Activated naive CD4-positive, alpha-beta T cell treated with anti-CD3 and anti-CD28 coated beads, Interleukin-2, amount 10 ng/mL, durations not matched to agents 7 days and 5 days (primary cell): ENCODE results near the gene DNAJA1.

Experiments
- CTCF ChIA-PET: fragments of 350-600 bp; sonication (Branson Sonifier 250); formaldehyde crosslinking; loops from one replicate; lab custom pipeline; 2021; ENCODE audit warnings: antibody characterized with exemption; lab: Charles Lee
- DNase-seq: peaks from one replicate; pipeline ENCODE4 v3.0.0-alpha.2; 2020
- H3K27ac Mint-ChIP-seq: one replicate; pipeline ENCODE4 v1.8.0; 2021; ENCODE audit warnings: mild to moderate bottlenecking, moderate library complexity, mixed read lengths
- H3K27me3 Mint-ChIP-seq: one replicate; pipeline ENCODE4 v1.8.0; 2021; ENCODE audit warnings: mild to moderate bottlenecking, mixed read lengths
- H3K36me3 Mint-ChIP-seq: one replicate; pipeline ENCODE4 v1.8.0; 2021; ENCODE audit warnings: mixed read lengths
- H3K4me1 Mint-ChIP-seq: one replicate; pipeline ENCODE4 v1.8.0; 2021; ENCODE audit warnings: mixed read lengths
- H3K4me3 Mint-ChIP-seq: one replicate; pipeline ENCODE4 v1.8.0; 2021; ENCODE audit warnings: mild to moderate bottlenecking, moderate library complexity, mixed read lengths
- H3K9me3 Mint-ChIP-seq: one replicate; pipeline ENCODE4 v1.8.0; 2021; ENCODE audit warnings: mixed read lengths

The DNAJA1 gene

GRCh38 chr9:33017283-33018041, 7.6 kb upstream of the DNAJA1 start:
- CTCF ChIA-PET: interaction anchor here (0.6 kb wide), 1 partner anchor 598 kb away, joined by 3 read pairs; no protein-coding TSS in a partner anchor
- Mint-ChIP-seq H3K27me3 (no peaks in the 10 kb centered on the region), H3K27ac (no peak overlapping the region), H3K9me3 (no peaks in the 10 kb centered on the region), H3K36me3 (peaks cover 9% of the 10 kb centered on the region), H3K4me1 (peaks cover 13% of the 10 kb centered on the region), H3K4me3 (no peak overlapping the region)
- DNase-seq: no peak

- CTCF ChIA-PET: no interaction called here
- Mint-ChIP-seq H3K36me3 (peaks cover 9% of the 10 kb centered on the region), H3K4me1 (peaks cover 34% of the 10 kb centered on the region), H3K9me3 (no peaks in the 10 kb centered on the region), H3K4me3 (no peak overlapping the region), H3K27me3 (no peaks in the 10 kb centered on the region), H3K27ac (no peak overlapping the region)
- DNase-seq: no peak
Measured at GRCh38 chr9:33019797-33020196, 5.3 kb upstream of the DNAJA1 start.

DNA sequence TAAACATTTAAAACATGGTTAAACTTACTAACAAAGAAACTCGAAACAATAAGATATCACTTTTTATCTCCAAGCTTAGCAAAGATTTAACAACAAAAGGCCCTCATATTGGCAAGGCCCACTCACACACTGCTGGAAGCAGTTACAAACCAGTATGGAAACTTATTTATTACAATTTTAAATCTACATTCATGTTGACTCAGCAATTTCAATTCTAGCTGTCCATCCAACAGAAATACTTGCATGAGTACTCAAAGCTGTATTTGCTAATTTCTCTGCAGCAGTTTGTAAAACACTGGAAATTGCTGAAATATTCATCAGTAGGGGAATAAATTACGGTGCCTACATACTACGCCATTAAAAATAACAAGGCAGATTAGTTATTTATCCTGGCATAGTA, 2.8 kb upstream of the DNAJA1 start:
- H3K27ac Mint-ChIP-seq: no peak overlapping the region
- DNase-seq: no peak
- peaks cover 51% of the 10 kb centered on the region for H3K4me1 Mint-ChIP-seq
- H3K4me3 Mint-ChIP-seq: no peak overlapping the region
- H3K9me3 Mint-ChIP-seq: no peaks in the 10 kb centered on the region
- peaks cover 24% of the 10 kb centered on the region for H3K36me3 Mint-ChIP-seq
- CTCF ChIA-PET: no interaction called here
- H3K27me3 Mint-ChIP-seq: no peaks in the 10 kb centered on the region

DNA sequence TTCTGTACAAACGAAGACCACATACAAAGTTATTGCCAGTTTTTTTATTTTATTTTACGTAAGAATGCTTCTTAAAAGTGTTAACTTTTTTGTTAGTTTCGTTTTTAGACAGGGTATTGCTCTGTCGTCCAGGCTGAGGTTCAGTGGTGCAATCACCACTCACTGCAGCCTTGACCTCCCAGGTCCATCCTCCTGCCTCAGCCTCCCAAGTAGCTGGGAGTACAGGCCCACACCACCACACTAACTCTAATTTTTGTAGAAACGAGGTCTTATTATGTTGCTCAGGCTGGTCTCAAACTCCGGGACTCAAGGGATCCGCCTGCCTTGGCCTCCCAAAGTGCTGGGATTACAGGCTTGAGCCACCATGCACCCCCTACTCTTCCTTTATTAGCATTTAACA, 2.3 kb upstream of the DNAJA1 start:
- peaks cover 55% of the 10 kb centered on the region for H3K4me1 Mint-ChIP-seq
- CTCF ChIA-PET: no interaction called here
- peaks cover 24% of the 10 kb centered on the region for H3K36me3 Mint-ChIP-seq
- H3K4me3 Mint-ChIP-seq: no peak overlapping the region
- DNase-seq: no peak
- no peaks in the 10 kb centered on the region for H3K9me3 Mint-ChIP-seq
- no peaks in the 10 kb centered on the region for H3K27me3 Mint-ChIP-seq
- H3K27ac Mint-ChIP-seq: no peak overlapping the region

GRCh38 chr9:33023661-33024060, 1.4 kb upstream of the DNAJA1 start:
- Mint-ChIP-seq H3K36me3 (peaks cover 30% of the 10 kb centered on the region), H3K27me3 (no peaks in the 10 kb centered on the region), H3K9me3 (no peaks in the 10 kb centered on the region), H3K4me3 (peak overlapping the region; percentile 97), H3K27ac (no peak overlapping the region), H3K4me1 (peaks cover 65% of the 10 kb centered on the region)
- CTCF ChIA-PET: interaction anchor here (0.8 kb wide), 1 partner anchor 444 kb away, joined by 4 read pairs; no protein-coding TSS in a partner anchor
- DNase-seq: no peak

DNA sequence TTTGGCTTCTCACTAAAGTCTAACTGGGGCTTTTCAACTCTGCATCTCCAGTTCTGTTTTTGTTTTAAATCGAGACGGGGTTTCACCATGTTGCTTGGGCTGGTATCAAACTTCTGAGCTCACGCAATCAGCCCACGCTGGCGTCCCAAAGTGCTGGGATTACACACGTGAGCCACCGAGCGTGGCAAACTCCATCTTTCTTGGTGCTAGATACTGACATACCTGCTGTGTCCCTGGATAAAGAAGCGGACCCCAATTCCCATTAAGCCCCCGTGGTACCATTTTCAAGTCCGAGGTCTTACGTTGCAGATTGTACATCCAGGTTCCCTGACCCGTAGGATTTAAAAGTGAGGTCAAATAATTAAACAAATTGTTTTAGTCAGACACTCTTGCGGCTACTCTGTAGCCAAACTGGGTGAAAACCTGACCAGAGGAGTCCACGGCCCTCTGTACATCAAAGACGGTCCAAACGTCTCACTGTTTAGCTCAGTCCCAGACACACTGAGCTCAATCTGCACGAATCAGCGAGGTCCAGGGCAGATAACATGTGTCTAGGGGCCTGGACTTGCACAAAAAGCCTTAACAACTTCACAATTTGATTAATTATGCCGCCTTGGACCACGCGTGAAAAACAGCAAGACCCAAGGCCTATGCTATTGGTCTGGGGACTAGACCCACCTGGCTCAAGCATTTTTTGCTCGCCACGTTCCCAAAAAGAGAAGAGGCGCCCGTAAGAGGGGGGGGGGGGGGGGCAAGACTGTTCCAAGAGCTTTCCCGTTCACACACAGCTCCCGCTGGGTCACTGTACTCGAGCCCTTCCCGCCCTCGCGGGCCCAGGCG, 727 bp upstream of the DNAJA1 start:
- Mint-ChIP-seq H3K9me3 (no peaks in the 10 kb centered on the region), H3K4me1 (peaks cover 71% of the 10 kb centered on the region), H3K36me3 (peaks cover 37% of the 10 kb centered on the region), H3K4me3 (peak overlapping the region; percentile 97), H3K27ac (peak overlapping the region; percentile 98), H3K27me3 (no peaks in the 10 kb centered on the region)
- DNase-seq: no peak
- CTCF ChIA-PET: interaction anchor here (0.7 to 0.8 kb wide), 2 partner anchors 16 to 445 kb away, joined by 3 to 4 read pairs; no protein-coding TSS in a partner anchor

DNA sequence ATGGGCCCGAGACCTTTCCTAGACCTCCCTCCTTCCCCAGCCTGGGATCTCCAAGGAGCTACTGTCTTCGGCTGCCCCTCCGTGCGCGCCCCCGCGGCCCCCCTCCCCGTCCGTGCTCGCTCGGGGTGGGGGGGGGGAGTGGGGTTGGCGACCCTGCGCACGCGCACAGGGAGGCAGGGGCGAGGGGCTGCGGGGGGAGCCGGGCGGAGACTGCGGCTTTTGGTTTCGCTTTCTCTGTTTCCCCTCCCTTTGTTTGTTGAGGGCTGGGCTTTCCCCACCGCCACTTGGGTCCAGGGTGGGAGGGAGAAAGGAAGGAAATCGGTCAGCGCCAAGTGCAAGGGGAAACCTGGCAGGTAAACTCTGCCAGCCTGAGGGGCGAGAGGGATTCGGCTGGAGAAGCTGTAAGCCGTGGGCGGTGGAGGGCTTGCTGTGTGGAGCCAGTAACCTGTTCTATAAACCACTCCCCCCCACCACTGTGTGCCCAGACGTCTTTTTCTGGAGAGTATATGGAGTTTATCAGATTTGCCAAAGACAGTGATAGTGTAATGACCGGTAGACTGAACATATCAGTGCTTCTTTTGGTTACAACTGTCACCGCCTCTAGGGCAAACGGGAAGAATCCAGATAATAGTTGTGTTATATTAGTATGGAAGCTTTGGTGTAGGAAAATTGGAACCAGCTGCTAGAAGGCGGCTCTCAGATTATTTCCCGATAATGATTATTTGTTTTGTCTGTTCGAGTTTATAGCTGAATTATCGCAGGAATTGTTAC, 684 bp downstream of the DNAJA1 start:
- H3K4me3 Mint-ChIP-seq: peak overlapping the region; percentile 97
- no peaks in the 10 kb centered on the region for H3K9me3 Mint-ChIP-seq
- peak overlapping the region; percentile 98 for H3K27ac Mint-ChIP-seq
- no peaks in the 10 kb centered on the region for H3K27me3 Mint-ChIP-seq
- DNase-seq: peak; percentile 88
- CTCF ChIA-PET: interaction anchor here (1.7 to 2.0 kb wide), 2 partner anchors 40 to 145 kb away, joined by 3 to 5 read pairs; no protein-coding TSS in a partner anchor
- peaks cover 78% of the 10 kb centered on the region for H3K4me1 Mint-ChIP-seq
- peaks cover 40% of the 10 kb centered on the region for H3K36me3 Mint-ChIP-seq

DNA sequence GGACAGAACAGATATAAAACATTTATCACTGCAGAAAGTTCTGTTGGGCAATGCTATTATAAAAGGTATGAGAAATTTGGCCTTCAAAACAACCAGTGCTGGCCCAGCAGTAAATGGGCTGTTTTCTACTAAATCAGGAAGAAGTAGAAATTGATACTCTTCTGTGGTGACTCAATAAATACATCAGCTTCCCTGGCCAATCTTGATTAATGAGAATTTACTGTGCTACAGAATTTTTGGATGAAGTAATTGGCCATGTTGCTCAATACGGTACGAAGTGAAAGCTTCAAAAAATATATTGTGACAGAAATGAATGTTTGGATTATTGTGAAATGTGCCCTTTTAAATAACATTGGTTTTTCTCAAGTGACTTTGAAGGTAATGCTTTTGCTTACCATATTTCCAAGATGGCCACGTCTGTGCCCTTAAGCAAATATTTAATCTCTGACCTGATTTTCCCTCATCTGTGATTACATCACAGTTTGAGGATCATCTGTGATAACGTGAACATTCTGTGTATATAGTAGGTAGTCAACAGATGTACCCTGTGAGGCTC, 4.2 kb downstream of the DNAJA1 start:
- CTCF ChIA-PET: interaction anchor here (1.5 kb wide), 1 partner anchor 8 kb away, joined by 4 read pairs; no protein-coding TSS in a partner anchor
- H3K27ac Mint-ChIP-seq: peak overlapping the region; percentile 29
- H3K27me3 Mint-ChIP-seq: no peaks in the 10 kb centered on the region
- peaks cover 61% of the 10 kb centered on the region for H3K36me3 Mint-ChIP-seq
- H3K4me1 Mint-ChIP-seq: peaks cover 70% of the 10 kb centered on the region
- H3K4me3 Mint-ChIP-seq: no peak overlapping the region
- DNase-seq: no peak
- H3K9me3 Mint-ChIP-seq: no peaks in the 10 kb centered on the region

DNA sequence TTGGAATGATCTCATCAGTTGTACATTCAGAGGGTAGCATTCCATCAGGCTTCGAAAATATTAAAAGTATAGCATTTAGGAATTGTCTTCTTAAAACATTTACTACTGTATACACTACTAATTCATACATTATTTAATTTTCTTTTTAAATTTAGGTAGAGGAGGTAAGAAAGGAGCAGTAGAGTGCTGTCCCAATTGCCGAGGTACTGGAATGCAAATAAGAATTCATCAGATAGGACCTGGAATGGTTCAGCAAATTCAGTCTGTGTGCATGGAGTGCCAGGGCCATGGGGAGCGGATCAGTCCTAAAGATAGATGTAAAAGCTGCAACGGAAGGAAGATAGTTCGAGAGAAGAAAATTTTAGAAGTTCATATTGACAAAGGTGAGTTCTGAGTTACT, 5.2 kb downstream of the DNAJA1 start:
- CTCF ChIA-PET: no interaction called here
- Mint-ChIP-seq H3K36me3 (peaks cover 67% of the 10 kb centered on the region), H3K27ac (no peak overlapping the region), H3K4me3 (no peak overlapping the region), H3K9me3 (no peaks in the 10 kb centered on the region), H3K4me1 (peaks cover 68% of the 10 kb centered on the region), H3K27me3 (no peaks in the 10 kb centered on the region)
- DNase-seq: no peak

- Mint-ChIP-seq H3K36me3 (peaks cover 68% of the 10 kb centered on the region), H3K4me1 (peaks cover 53% of the 10 kb centered on the region), H3K9me3 (no peaks in the 10 kb centered on the region), H3K4me3 (no peak overlapping the region), H3K27me3 (no peaks in the 10 kb centered on the region), H3K27ac (no peak overlapping the region)
- CTCF ChIA-PET: no interaction called here
- no peak for DNase-seq
Measured at GRCh38 chr9:33032292-33032691, 7.2 kb downstream of the DNAJA1 start.

GRCh38 chr9:33032865-33033264, 7.8 kb downstream of the DNAJA1 start:
- no peaks in the 10 kb centered on the region for H3K27me3 Mint-ChIP-seq
- H3K4me3 Mint-ChIP-seq: no peak overlapping the region

GRCh38 chr9:33040792-33041431, 15.8 kb downstream of the DNAJA1 start:
- H3K9me3 Mint-ChIP-seq: no peaks in the 10 kb centered on the region
- H3K27me3 Mint-ChIP-seq: no peaks in the 10 kb centered on the region
- H3K27ac Mint-ChIP-seq: no peak overlapping the region
- no peak for DNase-seq
- no peak overlapping the region for H3K4me3 Mint-ChIP-seq
- H3K36me3 Mint-ChIP-seq: peaks cover 36% of the 10 kb centered on the region
- CTCF ChIA-PET: no interaction called here
- H3K4me1 Mint-ChIP-seq: peaks cover 17% of the 10 kb centered on the region

More at GRCh38 chr9:33032865-33033264, 7.8 kb downstream of the DNAJA1 start:
- no peak for DNase-seq
- CTCF ChIA-PET: no interaction called here
- Mint-ChIP-seq H3K36me3 (peaks cover 70% of the 10 kb centered on the region), H3K27ac (no peak overlapping the region), H3K9me3 (no peaks in the 10 kb centered on the region), H3K4me1 (peaks cover 47% of the 10 kb centered on the region)

DNA sequence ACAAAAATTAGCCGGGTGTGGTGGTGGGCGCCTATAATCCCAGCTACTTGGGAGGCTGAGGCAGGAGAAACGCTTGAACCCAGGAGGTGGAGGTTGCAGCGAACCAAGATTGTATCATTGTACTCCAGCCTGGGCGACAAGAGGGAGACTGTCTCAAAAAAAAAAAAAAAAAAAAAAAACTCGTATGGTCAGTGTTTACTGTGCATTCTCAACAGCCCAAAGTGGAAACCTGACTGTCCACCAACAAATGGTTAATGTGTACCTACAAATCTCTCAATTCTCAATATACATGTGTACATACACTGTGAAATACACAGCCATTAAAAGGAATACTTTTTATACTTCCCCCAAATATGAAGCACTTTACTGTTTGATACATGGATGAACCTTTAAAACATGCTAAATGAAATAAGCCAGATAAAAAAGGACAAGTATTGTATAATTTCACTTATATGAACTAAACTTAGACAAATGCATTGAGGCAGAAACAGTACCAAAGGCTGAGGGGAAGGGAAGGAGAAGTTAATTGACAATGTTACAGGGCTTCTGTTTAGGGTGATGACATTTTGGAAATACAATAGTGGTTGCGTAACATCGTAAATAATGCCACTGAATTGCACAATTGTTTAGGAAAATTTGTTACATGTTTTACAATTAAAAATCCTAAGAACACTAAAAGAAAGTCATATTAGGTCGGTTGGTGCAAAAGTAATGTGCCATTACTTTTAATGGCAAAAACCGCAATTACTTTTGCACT, 16.5 kb downstream of the DNAJA1 start:
- Mint-ChIP-seq H3K36me3 (peaks cover 33% of the 10 kb centered on the region), H3K27me3 (no peaks in the 10 kb centered on the region), H3K4me1 (peaks cover 17% of the 10 kb centered on the region), H3K9me3 (no peaks in the 10 kb centered on the region), H3K27ac (no peak overlapping the region), H3K4me3 (no peak overlapping the region)
- DNase-seq: no peak
- CTCF ChIA-PET: no interaction called here
